NCI-H2171 treated with DMSO at 0.1 percent for 48 hours (cell line): Measurements from ENCODE around the gene TNNT3.

Source experiments
- DNase-seq: peaks from one replicate; lab custom pipeline; 2025; lab: John Stamatoyannopoulos, UW

TNNT3 gene

DNA sequence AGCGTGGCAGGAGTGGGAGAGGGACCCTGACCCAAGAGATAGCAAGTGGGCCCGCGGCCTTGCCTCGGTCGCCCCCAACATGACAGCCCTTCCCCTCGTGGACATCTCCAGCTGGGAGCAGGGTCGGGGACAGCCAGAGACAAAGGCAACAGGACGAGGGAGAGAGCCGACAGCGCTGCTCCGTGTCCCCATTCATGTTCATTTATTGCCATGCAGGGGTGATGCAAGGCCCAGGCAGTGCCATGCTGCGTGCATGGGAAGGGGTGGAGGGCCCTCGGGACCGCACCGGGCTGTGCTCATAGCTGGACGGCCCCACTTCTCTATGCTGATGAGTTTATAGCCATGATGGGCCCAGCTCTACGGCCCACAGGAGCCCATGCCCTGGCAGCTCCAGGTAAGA, 40.3 kb downstream of the TNNT3 start:
- DNase-seq: no peak

DNA sequence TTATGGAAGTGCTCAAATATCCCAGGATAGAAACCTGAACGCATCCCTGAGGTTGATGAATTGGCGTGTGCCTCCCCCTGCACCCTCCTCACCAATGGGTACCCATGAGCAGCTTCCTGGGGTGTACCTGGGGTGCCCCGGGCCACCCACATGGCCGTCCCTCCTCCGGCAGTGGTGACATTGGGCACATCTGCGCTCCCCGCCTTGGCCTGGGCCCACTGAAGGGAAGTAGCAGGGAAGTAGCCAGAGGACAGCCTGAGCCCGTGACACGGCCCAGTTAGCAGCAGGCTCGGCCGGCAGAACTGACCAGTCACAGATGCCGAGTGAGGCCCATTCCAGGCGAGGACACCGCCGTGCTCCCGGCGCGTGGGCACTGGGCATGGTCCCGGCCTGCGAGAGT, 44.4 kb downstream of the TNNT3 start:
- no peak for DNase-seq

DNA sequence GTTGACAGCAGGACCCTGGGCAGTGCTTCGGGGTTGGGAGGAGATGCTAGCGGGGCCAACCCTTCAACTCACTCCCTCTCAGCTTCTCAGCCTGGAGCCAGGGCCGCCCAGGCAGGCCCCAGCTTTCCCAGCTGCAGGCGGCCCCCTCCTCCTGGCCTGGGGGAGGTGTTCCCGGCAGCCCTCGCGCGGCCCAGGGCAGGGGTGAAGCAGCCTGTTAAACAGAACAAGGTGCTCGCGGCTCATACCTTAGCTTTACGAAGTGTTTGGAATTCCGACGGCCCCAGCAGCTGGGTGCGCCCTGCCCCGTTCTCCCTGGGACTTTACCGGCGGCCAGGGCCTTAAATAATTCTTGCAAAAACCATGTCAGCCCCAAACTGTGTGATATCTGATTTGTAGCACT, 44.8 kb downstream of the TNNT3 start:
- DNase-seq: no peak

DNA sequence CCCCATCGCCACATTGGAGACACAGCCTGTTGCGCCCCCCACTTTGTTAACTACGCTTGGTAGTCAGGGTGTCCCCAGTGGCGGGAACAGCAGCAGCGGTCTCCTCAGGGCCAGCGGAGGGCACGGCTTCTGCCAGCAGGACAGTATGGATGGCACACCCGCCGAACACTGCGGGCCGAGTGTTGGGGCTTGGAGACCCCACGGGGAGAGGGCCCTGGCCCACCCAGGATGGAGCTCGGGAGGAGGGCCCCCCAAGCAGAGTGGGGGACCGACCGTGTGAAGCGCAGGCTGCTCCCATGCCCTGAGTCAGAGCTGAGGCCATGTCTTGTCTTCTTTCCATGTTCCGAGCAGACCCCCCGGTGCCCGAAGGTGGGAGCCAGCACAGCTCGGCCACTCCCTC, 45.5 kb downstream of the TNNT3 start:
- DNase-seq: no peak

DNA sequence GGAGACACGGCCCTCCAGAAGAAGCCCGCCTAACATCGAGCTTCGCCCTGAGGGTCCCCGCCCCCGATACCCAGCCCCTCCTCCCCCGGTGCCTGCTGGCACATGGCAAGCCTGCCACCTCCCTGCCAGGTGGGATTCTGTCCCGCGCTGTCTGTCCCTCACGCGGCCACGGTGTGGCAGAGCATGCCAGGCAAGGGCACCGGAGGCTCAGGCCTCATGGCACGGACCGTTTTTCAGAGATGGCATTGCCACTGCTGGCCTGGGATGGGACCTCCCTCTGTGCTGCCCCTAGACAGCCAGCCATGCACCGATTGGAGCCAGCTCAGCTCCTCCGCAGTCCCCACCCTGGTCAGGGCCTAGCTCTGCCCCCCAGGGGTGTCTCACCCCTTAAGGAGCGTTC, 47.0 kb downstream of the TNNT3 start:
- no peak for DNase-seq

DNA sequence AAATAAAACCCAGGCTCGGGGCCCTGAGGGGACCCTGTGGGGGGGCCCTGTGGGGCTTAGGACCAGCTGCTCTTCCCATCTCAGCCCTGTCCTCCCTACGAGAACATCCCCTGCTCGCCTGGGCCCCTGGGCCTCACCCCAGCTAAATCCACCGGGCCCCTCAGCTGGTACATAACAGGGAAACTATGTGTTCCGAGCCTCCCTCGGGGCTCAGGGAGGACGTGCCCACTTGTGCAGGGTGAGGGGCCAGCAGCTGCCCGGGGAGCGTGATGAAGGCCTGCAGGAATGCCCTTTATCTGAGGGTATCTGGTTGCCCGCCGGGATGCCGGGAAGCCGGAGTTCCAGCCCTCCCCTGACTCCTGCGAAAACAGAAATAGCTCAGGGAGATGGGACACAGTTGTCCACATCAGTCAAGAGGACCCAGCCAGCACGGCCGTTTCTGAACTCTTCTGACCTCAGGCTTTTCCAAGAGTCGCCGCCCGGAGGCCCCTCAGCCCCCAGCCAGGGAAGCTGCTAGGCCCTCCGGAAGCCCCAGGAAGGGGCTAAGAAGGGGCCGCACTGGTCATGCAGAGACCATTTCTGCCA, 48.2 kb downstream of the TNNT3 start:
- no peak for DNase-seq

DNA sequence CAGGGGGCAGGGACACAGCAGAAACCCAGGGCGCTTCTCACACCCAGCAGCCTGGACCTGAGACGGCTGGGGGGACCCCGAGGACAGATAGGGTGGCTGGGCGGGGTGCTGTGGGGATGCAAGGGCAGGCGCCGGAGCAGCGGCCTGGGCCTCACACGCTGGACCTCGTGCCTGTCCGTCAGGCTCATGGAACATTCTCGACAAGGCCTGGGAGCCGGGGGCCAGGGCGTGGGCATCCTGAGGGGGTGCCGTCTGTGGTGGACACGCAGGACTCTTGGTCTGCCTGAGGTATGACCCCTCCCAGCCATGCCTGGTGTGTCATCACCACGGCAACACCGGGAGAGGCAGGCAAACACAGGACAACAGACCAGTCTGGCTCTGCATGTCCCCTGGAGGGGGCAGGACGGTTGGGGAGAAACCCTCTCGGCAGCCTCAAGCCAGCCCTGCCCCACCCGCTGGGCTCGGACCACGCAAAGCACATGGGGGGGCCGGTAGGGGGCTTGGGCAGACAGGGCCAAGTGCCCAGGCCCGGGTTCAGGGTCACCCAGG, 49.0 kb downstream of the TNNT3 start:
- no peak for DNase-seq

DNA sequence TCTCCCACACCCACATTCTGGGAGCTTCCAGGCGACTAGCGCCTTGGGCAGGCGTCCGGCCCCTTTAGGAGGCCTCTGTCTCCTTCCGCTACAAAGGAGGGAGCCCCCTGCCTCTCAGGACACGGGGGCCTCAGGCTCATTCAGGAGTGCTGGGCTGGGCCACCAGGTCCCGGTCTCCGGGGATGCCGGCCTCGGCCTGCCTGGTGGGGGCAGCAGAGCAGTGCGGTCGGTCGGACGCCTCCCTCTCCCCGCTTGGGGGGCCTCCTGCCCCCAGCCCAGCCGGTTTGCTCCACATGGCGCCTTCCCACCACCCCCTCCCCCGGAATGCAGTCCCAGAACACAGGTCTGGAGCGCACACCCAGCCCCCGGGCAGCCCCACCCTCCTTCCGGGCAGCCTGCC, 49.5 kb downstream of the TNNT3 start:
- DNase-seq: no peak

DNA sequence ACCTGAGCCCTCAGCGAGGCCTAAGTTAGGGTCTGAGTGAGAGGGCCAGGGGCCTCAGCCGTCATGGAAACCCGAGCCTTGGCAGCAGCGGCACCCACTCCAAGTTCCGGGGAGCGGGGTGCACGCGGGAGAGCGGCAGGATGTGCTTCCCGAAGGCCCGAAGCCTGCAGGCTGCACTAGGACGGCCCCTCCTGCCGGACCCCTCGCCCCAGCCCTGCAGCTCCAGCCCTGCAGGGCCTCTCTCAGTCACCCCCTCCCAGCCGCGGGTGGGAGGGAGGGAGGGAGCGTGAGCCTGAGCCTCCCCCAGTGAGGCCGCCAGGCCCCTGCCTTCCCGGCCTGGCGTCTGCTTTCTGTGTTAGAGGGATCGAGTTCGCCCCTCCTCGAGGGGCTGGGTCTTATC, 50.3 kb downstream of the TNNT3 start:
- no peak for DNase-seq

DNA sequence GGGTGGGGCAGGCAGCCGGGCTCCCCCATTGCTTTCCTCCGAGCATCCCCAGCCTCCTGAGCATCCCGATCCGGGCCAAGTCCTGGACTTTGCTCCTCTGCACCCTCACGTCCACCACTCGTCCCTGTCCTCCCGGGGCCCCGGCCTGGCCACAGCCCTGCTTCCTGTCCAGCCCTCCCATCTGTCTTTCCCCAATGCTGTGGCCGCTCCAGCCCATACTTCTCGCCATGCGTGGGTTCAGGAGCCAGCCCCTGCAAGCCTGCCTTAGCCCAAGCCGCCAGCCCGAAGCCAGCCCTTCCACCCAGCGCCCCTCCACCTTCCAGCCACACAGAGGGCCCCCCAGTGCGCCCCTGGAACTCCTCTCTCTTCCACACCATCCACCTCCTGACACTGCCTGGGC, 51.5 kb downstream of the TNNT3 start:
- no peak for DNase-seq

DNA sequence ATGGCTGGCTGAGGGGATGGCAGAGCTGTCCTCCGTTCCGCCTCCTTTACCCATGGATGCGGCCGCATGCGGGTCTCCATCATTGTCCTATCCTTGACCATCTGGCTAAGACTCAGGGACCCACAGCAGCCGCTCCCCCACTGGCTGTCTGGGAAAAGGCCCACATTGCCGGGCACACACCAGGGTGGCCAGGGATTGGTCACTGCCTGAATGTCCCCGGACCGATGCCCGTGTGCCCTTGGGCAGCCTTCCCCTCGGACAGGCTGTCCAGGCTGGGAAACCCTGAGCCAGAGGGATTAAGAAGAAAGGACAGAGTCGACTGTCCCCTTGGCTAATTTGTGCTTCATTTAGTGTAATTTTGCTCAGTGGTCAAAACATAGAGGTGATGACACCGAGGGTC, 55.7 kb downstream of the TNNT3 start:
- DNase-seq: no peak

DNA sequence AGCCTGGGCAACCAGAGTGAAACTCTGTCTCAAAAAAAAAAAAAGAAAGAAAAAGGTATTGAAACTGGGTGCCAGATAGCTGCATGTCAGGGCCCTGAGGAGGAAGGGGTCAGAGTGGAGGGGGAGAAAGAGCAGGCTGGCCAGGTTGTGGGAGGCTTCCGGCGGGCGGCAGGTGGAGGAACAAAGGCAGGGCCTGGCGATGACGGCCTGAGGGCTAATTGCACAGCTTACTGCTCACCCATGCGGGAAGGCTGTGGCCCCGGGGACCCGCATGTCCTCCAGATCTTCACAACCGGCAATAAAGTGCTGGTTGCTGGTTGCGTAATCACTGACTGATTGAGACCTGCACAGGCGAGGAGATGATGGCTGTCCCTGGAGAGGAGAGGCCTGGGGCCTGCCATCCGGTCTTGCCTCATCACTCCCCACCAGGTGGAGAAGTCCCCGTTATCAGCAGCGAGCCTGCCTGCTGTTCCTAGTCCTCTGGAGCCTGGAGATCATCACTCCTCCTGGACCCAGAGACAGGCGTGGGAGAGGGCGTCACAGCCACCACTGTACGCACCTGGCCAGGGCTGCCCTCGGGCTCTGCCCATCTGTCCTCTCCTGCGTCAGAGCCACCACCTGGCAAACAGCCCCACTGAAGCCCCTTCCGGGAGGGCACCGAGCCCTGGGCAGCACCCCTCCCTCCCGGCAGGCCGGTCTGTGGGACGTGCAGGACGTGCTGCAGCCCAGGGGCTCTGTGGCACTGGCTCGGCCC, 59.4 kb downstream of the TNNT3 start:
- DNase-seq: no peak

DNA sequence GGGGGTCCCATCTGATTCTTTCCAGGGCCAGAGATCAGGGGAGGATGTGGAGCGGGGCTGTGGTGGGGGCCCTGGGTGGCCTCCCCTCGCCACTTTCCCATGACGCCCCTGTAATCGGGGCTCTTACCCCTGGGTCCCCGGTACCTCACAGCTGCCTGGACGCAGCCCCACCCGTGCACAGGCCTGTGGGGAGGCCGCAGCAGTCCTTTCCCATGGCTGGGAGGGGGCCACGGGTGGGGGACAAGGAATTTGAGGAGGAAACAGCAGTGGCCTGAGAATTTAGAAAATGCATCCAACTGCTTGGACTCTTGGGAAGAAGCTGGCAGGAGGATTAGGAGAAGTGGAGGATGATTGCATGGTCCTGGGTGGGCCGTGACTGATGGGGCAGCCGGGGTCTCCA, 60.1 kb downstream of the TNNT3 start:
- no peak for DNase-seq

DNA sequence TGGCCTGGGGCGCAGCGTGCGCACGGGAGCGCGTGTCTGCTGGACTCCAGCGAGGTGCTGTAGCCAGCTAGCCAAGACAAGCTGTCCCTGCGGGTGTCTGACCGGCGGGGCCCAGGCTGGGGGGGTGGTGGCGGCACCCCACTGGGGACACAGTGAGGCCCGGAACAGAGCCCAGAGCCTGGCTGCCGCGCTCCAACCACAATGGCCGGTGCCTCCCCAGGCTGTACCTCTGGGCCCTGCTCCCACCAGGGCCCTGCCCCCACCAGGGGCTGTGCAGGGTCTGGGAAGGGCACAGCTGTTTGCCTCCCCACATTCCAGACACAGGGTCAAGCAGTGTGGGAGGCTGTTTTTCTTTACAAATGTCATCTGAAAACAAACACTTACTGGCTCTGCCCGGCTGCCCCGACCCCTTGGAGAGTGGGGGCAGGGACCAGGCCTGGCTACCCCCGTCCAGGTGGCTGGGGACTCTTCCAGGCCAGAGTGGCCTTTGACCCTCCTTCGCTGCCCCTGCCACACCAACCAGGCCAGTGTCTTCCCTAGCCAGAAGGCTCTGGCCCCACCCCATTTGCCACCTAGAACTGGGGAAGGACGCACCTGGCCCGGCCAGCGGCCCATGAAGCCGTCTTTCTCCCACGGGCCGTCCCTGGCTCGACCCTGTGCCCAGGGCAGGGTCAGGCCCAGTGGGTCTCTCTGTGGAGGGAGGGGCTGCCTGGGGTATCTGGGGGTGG, 63.5 kb downstream of the TNNT3 start:
- DNase-seq: no peak

DNA sequence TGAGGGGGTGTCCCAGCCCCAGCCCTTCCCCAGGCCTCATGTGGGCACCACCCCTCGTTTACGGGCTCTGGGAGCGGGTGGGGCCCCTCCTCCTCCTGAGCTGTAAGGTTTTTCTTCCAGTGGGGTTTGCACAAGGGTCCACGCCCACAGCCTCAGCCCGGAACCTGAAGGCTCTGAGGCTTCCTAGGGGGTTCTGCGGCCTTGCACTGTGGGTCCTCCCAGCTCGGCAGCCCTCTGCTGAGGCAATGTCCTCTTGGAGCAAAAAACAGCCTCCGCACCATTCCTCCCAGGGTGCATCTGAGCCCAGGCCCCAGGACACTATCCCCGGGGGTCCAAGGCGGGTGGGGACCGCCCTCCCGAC, 64.1 kb downstream of the TNNT3 start:
- no peak for DNase-seq

DNA sequence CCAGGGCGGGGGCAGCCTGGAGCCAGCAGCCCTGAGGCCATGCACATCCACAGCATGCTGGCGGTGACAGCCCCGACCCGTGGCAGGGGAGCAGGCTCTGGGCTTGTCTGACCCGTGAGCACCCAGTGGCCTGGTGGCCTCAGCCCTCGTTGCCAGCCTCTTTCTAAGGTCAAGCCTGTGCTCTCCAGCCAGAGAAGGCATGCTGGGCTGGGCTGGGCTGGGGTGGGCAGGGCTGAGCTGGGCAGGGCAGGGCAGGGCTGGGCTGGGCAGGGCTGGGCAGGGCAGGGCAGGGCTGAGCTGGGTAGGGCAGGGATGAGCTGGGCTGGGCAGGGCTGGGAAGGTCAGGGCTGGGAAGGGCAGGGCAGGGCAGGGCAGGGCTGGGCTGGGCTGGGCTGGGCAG, 67.5 kb downstream of the TNNT3 start:
- no peak for DNase-seq

DNA sequence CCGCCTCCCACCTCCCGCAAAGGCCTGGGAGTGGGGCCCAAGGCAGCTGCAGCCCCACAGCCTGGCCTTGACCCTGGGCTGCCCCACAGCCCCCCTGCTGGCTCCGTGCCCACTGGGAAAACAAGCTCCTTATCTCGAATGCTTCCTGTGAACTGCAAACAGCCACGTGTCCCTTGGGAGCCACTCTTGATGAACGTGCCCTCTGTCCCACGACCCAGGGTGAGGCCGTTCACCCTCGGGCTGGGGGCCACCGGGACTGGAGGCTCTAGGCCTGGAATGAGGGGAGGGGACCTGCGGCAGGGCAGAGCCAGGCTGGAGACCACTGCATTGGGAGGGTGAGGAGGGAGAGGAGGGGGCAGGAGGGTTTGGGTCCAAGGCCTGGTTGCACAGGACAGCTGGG, 68.7 kb downstream of the TNNT3 start:
- DNase-seq: no peak
